Small intestine (tissue), 7 donors: Measurements from ENCODE around the gene AFF3. TPM values are rescaled to one million over a fixed set of nuclear protein-coding genes. Genes with fewer than 3 reads are reported as not detected.
"Not testable (repeated sequence)": the region's sequence is repeated elsewhere in the genome, so short reads cannot be mapped to it uniquely, and the experiment has no call there.

Experiments used
- DNase-seq, 2 donors: peaks; one replicate each; pipeline versions ENCODE4 v3.0.0 to v3.0.0-alpha.2; 2013
- FAIRE-seq: peaks from 2 replicates; lab custom pipeline; 2012; peaks lifted over from hg19 to GRCh38; lab: Jason Lieb, UNC
- H3K27ac ChIP-seq, 3 donors: one replicate each; pipeline ENCODE4 v1.5.1; 2013; ENCODE audit warnings: low read length in 2 of 3, mild to moderate bottlenecking in 2 of 3, control low read depth in 1 of 3, inconsistent platforms in 1 of 3, low read depth in 1 of 3, moderate library complexity in 1 of 3
- H3K27me3 ChIP-seq, 3 donors: one replicate each; pipeline ENCODE4 v1.6.1; 2013; ENCODE audit warnings: low read length in 3 of 3, inconsistent platforms in 1 of 3; ENCODE audit not compliant: control insufficient read depth in 3 of 3, insufficient read depth in 3 of 3
- H3K36me3 ChIP-seq, 3 donors: one replicate each; pipeline ENCODE4 v1.6.1; 2013; ENCODE audit warnings: low read length in 3 of 3, inconsistent platforms in 1 of 3, low read depth in 1 of 3, mild to moderate bottlenecking in 1 of 3, moderate library complexity in 1 of 3; ENCODE audit not compliant: control insufficient read depth in 3 of 3, insufficient read depth in 2 of 3
- H3K4me1 ChIP-seq, 3 donors: one replicate each; pipeline ENCODE4 v1.6.1; 2013; ENCODE audit warnings: low read length in 2 of 3, inconsistent platforms in 1 of 3, low read depth in 1 of 3, mild to moderate bottlenecking in 1 of 3, moderate library complexity in 1 of 3; ENCODE audit not compliant: control insufficient read depth in 3 of 3, insufficient read depth in 2 of 3
- H3K4me3 ChIP-seq, 3 donors: one replicate each; pipeline ENCODE4 v1.5.1; 2013; ENCODE audit warnings: low read length in 3 of 3, control low read depth in 1 of 3, inconsistent platforms in 1 of 3, low read depth in 1 of 3, mild to moderate bottlenecking in 1 of 3, moderate library complexity in 1 of 3
- H3K9me3 ChIP-seq, 2 donors: one replicate each; pipeline ENCODE4 v1.6.1; 2013; ENCODE audit warnings: low read depth in 1 of 2, low read length in 1 of 2; ENCODE audit not compliant: control insufficient read depth in 2 of 2, insufficient read depth in 1 of 2
- WGBS, 3 donors: extraction: QIAGEN DNeasy Blood & Tissue Kit; methylation state at CpG; one replicate each; pipeline ENCODE4 v1.1.7; 2013; 5-methylcytosine and 5-hydroxymethylcytosine counted together
- polyA plus RNA-seq, 4 donors: library from polyadenylated mRNA; stranded (reverse) in 3 of 4; unstranded in 1 of 4; fragments of 200-250 nt in 3 of 4; fragments of 120-200 nt in 1 of 4; gene quantifications; one replicate each; pipeline versions ENCODE4 v1.2.1 to v1.2.3, GENCODE V29; 2013
- donor health status: healthy with polysubstance abuse.
- donor health status: control.
- donor health status: control.
- donor health status: Bipolar disorder and iron deficiency.
- donor health status: healthy.

The AFF3 gene
- polyA plus RNA-seq, 4 donors, result 0.27 to 3.2 (median 0.92) TPM; not detected in 1

GRCh38 chr2:100082302-100082978 lies 60.0 kb downstream of the AFF3 start:
- H3K9me3 ChIP-seq, H3K4me1 ChIP-seq, FAIRE-seq, DNase-seq, H3K27me3 ChIP-seq, H3K27ac ChIP-seq, H3K4me3 ChIP-seq, H3K36me3 ChIP-seq: not testable (repeated sequence)
- WGBS, 3 donors, result 68 to 77% (median 69%) methylated on average over 1 of the region's 1 CpG

GRCh38 chr2:100077935-100078334 lies 64.5 kb downstream of the AFF3 start:
- Histone ChIP-seq H3K4me3 (no peak overlapping the region), H3K9me3 (no peaks in the 10 kb centered on the region), H3K27ac (no peak overlapping the region), H3K4me1 (no peaks in the 10 kb centered on the region), H3K36me3 (peaks cover 0 to 2% (median 0%) of the 10 kb centered on the region in 3 donors), H3K27me3 (no peaks in the 10 kb centered on the region)
- DNase-seq (no peak), FAIRE-seq (no peak)
- 92 to 93% (median 92%) methylated on average over 3 of the region's 3 CpGs for WGBS, 3 donors

- no peak for FAIRE-seq
These were observed 64.9 kb downstream of the AFF3 start for GRCh38 chr2:100077456-100077855.

GRCh38 chr2:100075532-100075931 lies 66.9 kb downstream of the AFF3 start:
- Histone ChIP-seq H3K4me3 (no peak overlapping the region), H3K9me3 (no peaks in the 10 kb centered on the region), H3K27me3 (no peaks in the 10 kb centered on the region), H3K4me1 (no peaks in the 10 kb centered on the region), H3K36me3 (peaks cover 0 to 2% (median 0%) of the 10 kb centered on the region in 3 donors), H3K27ac (no peak overlapping the region)
- FAIRE-seq, result no peak
- 73 to 80% (median 77%) methylated on average over 3 of the region's 3 CpGs for WGBS, 3 donors
- no peak for DNase-seq

More at GRCh38 chr2:100077456-100077855, 64.9 kb downstream of the AFF3 start:
- Histone ChIP-seq H3K27me3 (no peaks in the 10 kb centered on the region), H3K9me3 (no peaks in the 10 kb centered on the region), H3K36me3 (peaks cover 0 to 2% (median 0%) of the 10 kb centered on the region in 3 donors), H3K4me1 (no peaks in the 10 kb centered on the region), H3K4me3 (no peak overlapping the region), H3K27ac (no peak overlapping the region)
- DNase-seq, result no peak

GRCh38 chr2:100073110-100073509 lies 69.3 kb downstream of the AFF3 start:
- Histone ChIP-seq H3K9me3 (no peaks in the 10 kb centered on the region), H3K4me1 (no peaks in the 10 kb centered on the region), H3K27me3 (no peaks in the 10 kb centered on the region), H3K27ac (no peak overlapping the region), H3K4me3 (no peak overlapping the region), H3K36me3 (peaks cover 0 to 2% (median 0%) of the 10 kb centered on the region in 3 donors)
- DNase-seq (no peak), FAIRE-seq (no peak)
- WGBS, 3 donors, result 82 to 90% (median 83%) methylated on average over 3 of the region's 3 CpGs

- Histone ChIP-seq H3K4me1 (no peaks in the 10 kb centered on the region), H3K27me3 (no peaks in the 10 kb centered on the region), H3K9me3 (no peaks in the 10 kb centered on the region), H3K36me3 (peaks cover 0 to 2% (median 0%) of the 10 kb centered on the region in 3 donors), H3K4me3 (no peak overlapping the region), H3K27ac (no peak overlapping the region)
- FAIRE-seq, result no peak
- no peak for DNase-seq
- WGBS, 3 donors, result 73 to 84% (median 81%) methylated on average over 3 of the region's 3 CpGs
These were observed 69.9 kb downstream of the AFF3 start for GRCh38 chr2:100072503-100072902.

GRCh38 chr2:100071335-100072043 lies 70.9 kb downstream of the AFF3 start:
- DNase-seq, result peak in 1 of 2 donors; percentile 15
- no peaks in the 10 kb centered on the region for H3K9me3 ChIP-seq
- peak overlapping the region in 1 of 3 donors; percentile 30 for H3K27ac ChIP-seq
- FAIRE-seq, result no peak
- no peaks in the 10 kb centered on the region for H3K27me3 ChIP-seq
- peaks cover 0 to 2% (median 0%) of the 10 kb centered on the region in 3 donors for H3K36me3 ChIP-seq
- H3K4me1 ChIP-seq, result no peaks in the 10 kb centered on the region
- WGBS, 3 donors, result 72 to 84% (median 78%) methylated on average over 13 of the region's 13 CpGs
- no peak overlapping the region for H3K4me3 ChIP-seq

GRCh38 chr2:100070078-100070477 lies 72.3 kb downstream of the AFF3 start:
- Histone ChIP-seq H3K9me3 (no peaks in the 10 kb centered on the region), H3K36me3 (peaks cover 0 to 2% (median 0%) of the 10 kb centered on the region in 3 donors), H3K4me3 (no peak overlapping the region), H3K27me3 (no peaks in the 10 kb centered on the region), H3K4me1 (no peaks in the 10 kb centered on the region), H3K27ac (no peak overlapping the region)
- FAIRE-seq (no peak), DNase-seq (peak; percentile 50 to 77)
- WGBS, 3 donors, result 7 to 38% (median 25%) methylated on average over 4 of the region's 4 CpGs
